ENCODE data around the gene NEDD4L.

Gene NEDD4L

DNA sequence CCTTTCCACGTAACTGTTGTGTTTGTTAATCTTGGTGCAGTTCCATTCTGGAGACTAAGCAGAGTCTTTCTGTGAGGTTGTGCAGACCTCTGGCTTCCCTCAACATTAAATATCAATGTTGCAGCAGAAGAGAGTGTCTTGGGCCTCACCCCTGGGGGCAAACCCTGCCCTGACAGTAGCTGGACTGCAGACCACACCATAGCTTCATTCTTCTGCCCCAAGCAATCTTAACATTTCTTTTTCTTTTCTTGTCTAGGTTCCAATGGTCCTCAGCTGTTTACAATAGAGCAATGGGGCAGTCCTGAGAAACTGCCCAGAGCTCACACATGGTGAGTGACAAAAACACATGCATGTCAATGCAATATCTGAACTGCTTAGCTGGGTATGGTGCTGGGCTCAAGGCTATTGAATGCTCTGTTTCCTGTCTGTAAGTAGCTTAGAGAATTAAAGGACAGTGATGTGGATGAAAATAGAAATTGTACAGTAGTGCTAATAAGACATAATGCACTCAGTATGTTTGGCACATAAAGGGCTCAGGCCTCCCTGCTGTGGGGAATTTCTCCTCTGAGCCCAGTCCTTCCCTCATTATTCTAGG lies 347.3 kb downstream of the NEDD4L start:
- no peak overlapping the region for H3K4me3 ChIP-seq (ENCODE audit: low read depth, low read length)
- TF ChIP-seq, protein P1, sequence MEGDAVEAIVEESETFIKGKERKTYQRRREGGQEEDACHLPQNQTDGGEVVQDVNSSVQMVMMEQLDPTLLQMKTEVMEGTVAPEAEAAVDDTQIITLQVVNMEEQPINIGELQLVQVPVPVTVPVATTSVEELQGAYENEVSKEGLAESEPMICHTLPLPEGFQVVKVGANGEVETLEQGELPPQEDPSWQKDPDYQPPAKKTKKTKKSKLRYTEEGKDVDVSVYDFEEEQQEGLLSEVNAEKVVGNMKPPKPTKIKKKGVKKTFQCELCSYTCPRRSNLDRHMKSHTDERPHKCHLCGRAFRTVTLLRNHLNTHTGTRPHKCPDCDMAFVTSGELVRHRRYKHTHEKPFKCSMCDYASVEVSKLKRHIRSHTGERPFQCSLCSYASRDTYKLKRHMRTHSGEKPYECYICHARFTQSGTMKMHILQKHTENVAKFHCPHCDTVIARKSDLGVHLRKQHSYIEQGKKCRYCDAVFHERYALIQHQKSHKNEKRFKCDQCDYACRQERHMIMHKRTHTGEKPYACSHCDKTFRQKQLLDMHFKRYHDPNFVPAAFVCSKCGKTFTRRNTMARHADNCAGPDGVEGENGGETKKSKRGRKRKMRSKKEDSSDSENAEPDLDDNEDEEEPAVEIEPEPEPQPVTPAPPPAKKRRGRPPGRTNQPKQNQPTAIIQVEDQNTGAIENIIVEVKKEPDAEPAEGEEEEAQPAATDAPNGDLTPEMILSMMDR (IDR thresholded peaks at IDR 0.05; ENCODE audit: borderline replicate concordance, insufficient read depth, low read depth, low read length) = no peak

DNA sequence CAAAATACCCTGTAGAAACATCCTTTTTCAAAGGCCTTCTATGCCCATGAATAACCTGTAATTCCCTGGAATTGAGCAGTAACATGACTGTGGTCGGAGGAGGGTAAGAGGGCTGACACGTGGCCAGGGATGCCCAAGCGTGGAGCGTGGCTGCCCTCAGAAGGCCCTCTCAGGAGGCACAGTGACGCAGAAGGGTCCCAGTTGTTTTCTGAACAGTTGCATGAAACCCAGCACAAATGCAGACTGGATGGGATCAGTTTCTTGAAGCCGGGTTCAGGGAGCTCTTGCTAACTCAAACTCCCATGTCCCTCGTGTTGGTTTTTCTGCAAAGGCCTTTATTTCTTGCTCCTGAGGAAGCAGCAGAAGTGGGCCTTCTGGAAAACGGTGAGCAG lies 347.9 kb downstream of the NEDD4L start:
- H3K4me3 ChIP-seq (ENCODE audit: low read depth, low read length) = no peak overlapping the region
- TF ChIP-seq, protein P1 (IDR thresholded peaks at IDR 0.05; ENCODE audit: borderline replicate concordance, insufficient read depth, low read depth, low read length) = no peak

DNA sequence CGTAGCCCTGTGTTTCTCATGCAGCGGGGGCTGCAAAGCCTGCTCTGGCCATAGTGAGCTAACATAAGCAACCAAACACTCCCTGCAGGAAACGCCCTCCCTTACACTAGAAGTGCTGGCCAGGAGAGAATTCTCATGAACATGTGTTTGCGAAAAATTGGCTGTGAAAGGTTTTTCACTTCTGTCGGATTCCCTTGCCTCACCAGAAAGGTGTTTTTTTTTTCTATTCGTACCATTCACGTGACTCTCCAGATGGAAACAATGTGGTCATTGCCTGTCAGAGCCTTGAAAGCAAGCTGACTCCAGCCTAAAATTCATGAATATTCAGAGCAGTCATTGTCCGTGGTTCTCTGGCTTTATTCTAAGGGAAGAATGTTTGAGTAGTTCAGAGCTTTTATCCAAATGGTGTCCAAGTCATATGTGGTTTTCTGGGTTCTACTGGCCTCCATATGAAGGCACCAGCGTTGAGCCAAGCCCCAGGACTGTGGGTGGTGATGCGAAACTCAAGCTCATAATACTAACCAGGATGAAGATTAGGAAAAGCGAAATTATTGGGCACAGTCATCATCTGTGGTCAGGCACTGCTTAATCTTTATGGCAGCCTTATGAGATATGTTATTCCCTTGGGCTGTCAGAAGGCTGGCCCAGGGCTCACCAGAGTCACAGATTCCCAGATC lies 348.4 kb downstream of the NEDD4L start:
- no peak overlapping the region for H3K4me3 ChIP-seq (ENCODE audit: low read depth, low read length)
- TF ChIP-seq, protein P1 (IDR thresholded peaks at IDR 0.05; ENCODE audit: borderline replicate concordance, insufficient read depth, low read depth, low read length) = no peak

DNA sequence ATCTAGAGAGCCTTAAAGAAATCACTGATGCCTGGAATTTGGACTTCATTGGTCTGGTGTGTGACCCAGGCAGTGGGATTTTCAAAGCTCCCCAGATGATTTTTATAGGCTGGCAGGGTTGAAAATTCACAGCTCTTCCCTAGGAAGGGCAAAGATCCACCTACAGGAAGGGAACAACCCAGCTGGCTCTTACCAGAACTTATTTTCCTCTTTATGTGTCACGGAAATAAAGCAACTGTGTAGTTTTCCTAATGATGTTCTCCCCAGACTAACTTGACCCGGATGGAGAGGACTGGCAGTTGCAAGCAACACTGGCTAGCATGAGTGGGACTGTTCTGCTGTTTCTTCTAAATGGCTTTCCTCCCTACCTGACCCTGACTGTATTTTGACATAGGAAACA lies 349.3 kb downstream of the NEDD4L start:
- no peak overlapping the region for H3K4me3 ChIP-seq (ENCODE audit: low read depth, low read length)
- TF ChIP-seq, protein P1 (IDR thresholded peaks at IDR 0.05; ENCODE audit: borderline replicate concordance, insufficient read depth, low read depth, low read length) = no peak

- H3K4me3 ChIP-seq (ENCODE audit: low read depth, low read length) = no peak overlapping the region
- TF ChIP-seq, protein P1 (IDR thresholded peaks at IDR 0.05; ENCODE audit: borderline replicate concordance, insufficient read depth, low read depth, low read length) = no peak
These were observed 350.0 kb downstream of the NEDD4L start for GRCh38 chr18:58394046-58394445.

DNA sequence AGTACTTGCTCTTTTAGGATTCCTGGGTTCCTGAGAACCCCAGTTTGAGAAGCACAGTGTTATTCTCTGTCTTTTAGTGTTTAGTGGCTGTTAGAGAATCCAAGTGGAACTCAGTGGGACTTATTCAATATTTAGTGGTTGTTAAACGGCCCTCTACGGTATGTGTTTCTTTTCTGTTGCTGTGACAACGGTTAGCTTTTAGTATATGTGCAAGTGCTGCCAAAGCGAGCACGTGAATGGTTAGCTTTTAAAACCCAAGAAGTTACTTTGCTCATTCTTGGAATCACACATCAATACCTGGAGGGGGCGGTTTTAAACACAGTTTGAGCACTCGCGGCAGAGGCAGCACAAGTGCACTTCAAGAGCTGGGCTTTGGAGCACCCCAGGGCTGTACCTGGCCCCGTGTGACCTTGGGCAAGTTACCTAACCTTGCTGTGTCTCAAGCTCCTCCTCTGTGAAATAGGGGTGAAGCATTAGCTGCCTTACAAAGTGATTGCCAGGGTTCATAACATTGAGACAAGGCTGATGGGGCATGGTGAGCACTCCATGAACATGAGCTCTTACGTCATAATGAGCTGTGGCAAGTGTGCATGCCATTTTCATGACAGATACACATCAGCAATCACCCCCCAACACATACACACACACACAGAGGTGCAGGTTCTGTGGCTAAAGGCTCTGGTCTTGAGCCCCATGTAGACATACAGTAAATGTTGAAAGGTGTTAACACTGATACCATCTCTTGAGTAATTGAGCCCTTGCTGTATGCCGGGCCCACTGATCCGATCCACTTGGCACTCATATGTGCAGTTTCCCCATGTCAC lies 350.8 kb downstream of the NEDD4L start:
- TF ChIP-seq, protein P1 (IDR thresholded peaks at IDR 0.05; ENCODE audit: borderline replicate concordance, insufficient read depth, low read depth, low read length) = no peak
- no peak overlapping the region for H3K4me3 ChIP-seq (ENCODE audit: low read depth, low read length)
